HFFc6 (cell line): ENCODE data around the gene ARHGAP23. TPM values are rescaled to one million over a fixed set of nuclear protein-coding genes. Genes with fewer than 3 reads are reported as not detected.

Experiments used
- DNase-seq: peaks from one replicate; pipeline ENCODE4 v3.0.0-alpha.2; 2018
- H3K27ac Mint-ChIP-seq: 2 replicates; pipeline ENCODE4 v1.8.0; 2020; ENCODE audit warnings: mild to moderate bottlenecking, mixed read lengths
- H3K27me3 Mint-ChIP-seq: 2 replicates; pipeline ENCODE4 v1.8.0; 2021; ENCODE audit warnings: mild to moderate bottlenecking, moderate library complexity, mixed read lengths; ENCODE audit not compliant: insufficient read depth
- H3K36me3 Mint-ChIP-seq: 2 replicates; pipeline ENCODE4 v1.8.0; 2021; ENCODE audit warnings: low read depth, mixed read lengths
- H3K4me1 Mint-ChIP-seq: 2 replicates; pipeline ENCODE4 v1.8.0; 2020; ENCODE audit warnings: low read depth, mixed read lengths
- H3K4me3 Mint-ChIP-seq: 2 replicates; pipeline ENCODE4 v1.8.0; 2020; ENCODE audit warnings: mild to moderate bottlenecking, moderate library complexity, mixed read lengths
- H3K9me3 Mint-ChIP-seq: 2 replicates; pipeline ENCODE4 v1.8.0; 2020; ENCODE audit warnings: mild to moderate bottlenecking, mixed read lengths
- total RNA-seq, 6 experiments: library from RNA; stranded (reverse); fragmentation: NEBNext Ultra II Directional; extraction: Animal tissue kit (Norgen Biotek cat#: 25700); gene quantifications; 2 replicates in 1 of 6; 3 replicates in 5 of 6; pipeline ENCODE4 v1.2.3, GENCODE V29; 2021
- TF ChIP-seq, protein P1 (sequence below): fragments of 200-600 bp; sonication (generic); IDR thresholded peaks from 2 replicates; pipeline ENCODE4 v1.5.0; 2021; ENCODE audit warnings: antibody characterized with exemption, mild to moderate bottlenecking

Gene ARHGAP23
- total RNA-seq, 6 experiments from 2014 or later: 206 to 231 (median 224) TPM

- H3K36me3 Mint-ChIP-seq: no peaks in the 10 kb centered on the region
- no peak for DNase-seq
- no peaks in the 10 kb centered on the region for H3K9me3 Mint-ChIP-seq
- no peak overlapping the region for H3K27ac Mint-ChIP-seq
- peaks cover 48% of the 10 kb centered on the region for H3K27me3 Mint-ChIP-seq
- no peaks in the 10 kb centered on the region for H3K4me1 Mint-ChIP-seq
- TF ChIP-seq, protein P1, sequence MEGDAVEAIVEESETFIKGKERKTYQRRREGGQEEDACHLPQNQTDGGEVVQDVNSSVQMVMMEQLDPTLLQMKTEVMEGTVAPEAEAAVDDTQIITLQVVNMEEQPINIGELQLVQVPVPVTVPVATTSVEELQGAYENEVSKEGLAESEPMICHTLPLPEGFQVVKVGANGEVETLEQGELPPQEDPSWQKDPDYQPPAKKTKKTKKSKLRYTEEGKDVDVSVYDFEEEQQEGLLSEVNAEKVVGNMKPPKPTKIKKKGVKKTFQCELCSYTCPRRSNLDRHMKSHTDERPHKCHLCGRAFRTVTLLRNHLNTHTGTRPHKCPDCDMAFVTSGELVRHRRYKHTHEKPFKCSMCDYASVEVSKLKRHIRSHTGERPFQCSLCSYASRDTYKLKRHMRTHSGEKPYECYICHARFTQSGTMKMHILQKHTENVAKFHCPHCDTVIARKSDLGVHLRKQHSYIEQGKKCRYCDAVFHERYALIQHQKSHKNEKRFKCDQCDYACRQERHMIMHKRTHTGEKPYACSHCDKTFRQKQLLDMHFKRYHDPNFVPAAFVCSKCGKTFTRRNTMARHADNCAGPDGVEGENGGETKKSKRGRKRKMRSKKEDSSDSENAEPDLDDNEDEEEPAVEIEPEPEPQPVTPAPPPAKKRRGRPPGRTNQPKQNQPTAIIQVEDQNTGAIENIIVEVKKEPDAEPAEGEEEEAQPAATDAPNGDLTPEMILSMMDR: no peak
- no peak overlapping the region for H3K4me3 Mint-ChIP-seq
Observed at GRCh38 chr17:38539386-38539785, 111.1 kb downstream of the ARHGAP23 start.

- H3K4me1 Mint-ChIP-seq: no peaks in the 10 kb centered on the region
- H3K27me3 Mint-ChIP-seq: peaks cover 48% of the 10 kb centered on the region
- no peak overlapping the region for H3K27ac Mint-ChIP-seq
- no peaks in the 10 kb centered on the region for H3K36me3 Mint-ChIP-seq
- H3K4me3 Mint-ChIP-seq: no peak overlapping the region
- no peaks in the 10 kb centered on the region for H3K9me3 Mint-ChIP-seq
- DNase-seq: no peak
- TF ChIP-seq, protein P1: no peak
Observed at GRCh38 chr17:38540514-38541045, 112.3 kb downstream of the ARHGAP23 start.

GRCh38 chr17:38541281-38541680, 113.0 kb downstream of the ARHGAP23 start:
- Mint-ChIP-seq H3K4me1 (no peaks in the 10 kb centered on the region), H3K9me3 (no peaks in the 10 kb centered on the region), H3K4me3 (no peak overlapping the region), H3K27me3 (peaks cover 41% of the 10 kb centered on the region), H3K36me3 (no peaks in the 10 kb centered on the region), H3K27ac (no peak overlapping the region)
- TF ChIP-seq, protein P1: no peak
- DNase-seq: no peak

GRCh38 chr17:38542286-38542685, 114.0 kb downstream of the ARHGAP23 start:
- peaks cover 40% of the 10 kb centered on the region for H3K27me3 Mint-ChIP-seq
- no peak overlapping the region for H3K4me3 Mint-ChIP-seq
- no peak overlapping the region for H3K27ac Mint-ChIP-seq
- H3K36me3 Mint-ChIP-seq: no peaks in the 10 kb centered on the region
- TF ChIP-seq, protein P1: no peak
- H3K9me3 Mint-ChIP-seq: no peaks in the 10 kb centered on the region
- H3K4me1 Mint-ChIP-seq: no peaks in the 10 kb centered on the region
- DNase-seq: no peak

GRCh38 chr17:38543403-38544174, 115.3 kb downstream of the ARHGAP23 start:
- Mint-ChIP-seq H3K4me1 (no peaks in the 10 kb centered on the region), H3K27ac (no peak overlapping the region), H3K9me3 (no peaks in the 10 kb centered on the region), H3K27me3 (peaks cover 40% of the 10 kb centered on the region), H3K4me3 (no peak overlapping the region), H3K36me3 (no peaks in the 10 kb centered on the region)
- TF ChIP-seq, protein P1: no peak
- no peak for DNase-seq
